Right renal cortex interstitium (tissue), 3 donors: ENCODE measurements around the gene GAB2. TPM values are rescaled to one million over a fixed set of nuclear protein-coding genes. Genes with fewer than 3 reads are reported as not detected.
"Not testable (repeated sequence)": the region's sequence is repeated elsewhere in the genome, so short reads cannot be mapped to it uniquely, and the experiment has no call there.

ENCODE experiments used
- DNase-seq, 3 donors: peaks; one replicate each; pipeline ENCODE4 v3.0.0-alpha.2; 2013; ENCODE audit warnings: low read depth in 3 of 3, low spot score in 2 of 3
- polyA plus RNA-seq, 3 donors: library from polyadenylated mRNA; unstranded; fragments of 120-200 nt; gene quantifications; one replicate each; pipeline ENCODE4 v1.2.1, GENCODE V29; 2013; ENCODE audit not compliant: insufficient read length in 3 of 3

GAB2 gene
- polyA plus RNA-seq, 3 donors = 16.8 to 20.7 (median 17.0) TPM

GRCh38 chr11:78196661-78197091 is 220.9 kb downstream of the GAB2 start:
- no peak for DNase-seq

DNA sequence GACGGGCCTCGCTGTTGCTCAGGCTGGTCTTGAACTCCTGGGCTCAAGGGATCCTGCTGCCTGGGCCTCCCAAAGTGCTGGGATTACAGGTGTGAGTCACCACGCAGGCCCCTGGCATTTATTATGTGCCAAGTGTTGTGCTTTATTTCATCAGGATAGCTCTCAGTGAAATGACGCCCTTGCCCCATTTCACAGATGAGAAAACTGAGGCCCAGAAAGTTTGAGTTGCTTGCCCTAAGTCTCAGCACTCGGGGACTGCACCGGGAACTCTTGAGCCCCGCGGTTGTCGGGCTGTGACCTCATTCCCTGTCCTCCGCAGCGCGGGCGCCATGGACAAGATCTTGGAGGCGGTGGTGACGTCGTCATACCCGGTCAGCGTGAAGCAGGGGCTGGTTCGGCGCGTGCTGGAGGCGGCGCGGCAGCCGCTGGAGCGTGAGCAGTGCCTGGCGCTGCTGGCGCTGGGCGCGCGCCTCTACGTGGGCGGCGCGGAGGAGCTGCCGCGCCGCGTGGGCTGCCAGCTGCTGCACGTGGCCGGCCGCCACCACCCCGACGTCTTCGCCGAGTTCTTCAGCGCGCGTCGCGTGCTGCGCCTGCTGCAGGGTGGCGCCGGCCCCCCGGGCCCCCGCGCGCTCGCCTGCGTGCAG is 221.6 kb downstream of the GAB2 start:
- DNase-seq = no peak

GRCh38 chr11:78194490-78194889 is 223.1 kb downstream of the GAB2 start:
- no peak for DNase-seq

- DNase-seq = no peak
These were observed 223.8 kb downstream of the GAB2 start for GRCh38 chr11:78193806-78194205.

DNA sequence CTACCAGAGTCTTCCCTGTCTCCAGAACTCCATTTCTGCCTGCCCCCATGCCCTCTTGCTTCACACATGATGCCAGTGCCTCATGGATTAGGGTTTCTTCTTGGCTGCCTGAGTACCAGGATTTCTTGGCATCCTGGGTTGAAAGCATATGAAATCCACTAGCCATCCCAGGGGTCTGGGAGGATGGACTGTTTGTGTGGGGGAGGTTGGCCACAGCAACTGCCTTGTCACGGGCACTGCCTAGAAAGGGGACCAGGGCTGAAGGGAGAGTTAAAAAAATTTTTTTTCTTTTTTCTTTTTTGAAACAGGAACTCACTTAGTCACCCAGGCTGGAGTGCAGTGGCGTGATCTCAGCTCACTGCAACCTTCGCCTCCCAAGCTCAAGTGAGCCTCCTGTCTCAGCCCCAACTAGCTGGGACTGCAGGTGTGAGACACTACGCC is 224.7 kb downstream of the GAB2 start:
- no peak for DNase-seq

GRCh38 chr11:78192223-78192719 is 225.3 kb downstream of the GAB2 start:
- DNase-seq = no peak

DNA sequence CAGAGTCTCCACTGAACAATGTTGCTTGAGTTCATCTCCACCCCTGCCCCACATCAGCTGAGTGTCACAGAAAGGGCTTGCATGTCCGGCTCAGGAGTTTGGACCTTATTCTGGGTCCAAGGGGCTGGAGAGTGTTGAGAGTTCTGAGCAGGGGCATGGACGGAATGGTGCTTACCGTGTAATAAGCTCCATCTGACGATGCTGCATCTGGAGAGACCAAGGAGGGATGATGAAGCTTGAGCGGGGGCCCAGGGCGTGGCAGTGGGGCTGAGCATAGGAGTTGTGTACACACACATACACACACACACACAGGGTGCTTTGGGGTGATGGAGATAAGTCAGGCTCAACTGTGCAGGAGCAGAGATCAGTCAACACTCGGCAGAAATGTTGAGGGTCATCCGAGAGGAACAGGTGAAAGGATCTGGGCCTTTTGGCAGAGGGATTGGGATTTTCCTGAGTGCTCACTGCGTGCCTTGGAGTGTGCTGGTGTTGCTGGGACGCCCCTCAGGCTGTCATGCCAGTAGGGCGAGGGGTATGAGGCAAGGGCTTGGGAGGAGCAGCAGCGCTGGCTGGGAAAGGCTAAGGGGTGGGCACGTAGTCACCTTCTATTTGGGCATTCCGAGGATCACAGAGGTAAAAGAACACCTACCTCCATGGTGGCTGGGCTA is 226.6 kb downstream of the GAB2 start:
- no peak for DNase-seq

GRCh38 chr11:78190374-78190773 is 227.2 kb downstream of the GAB2 start:
- DNase-seq = no peak

DNA sequence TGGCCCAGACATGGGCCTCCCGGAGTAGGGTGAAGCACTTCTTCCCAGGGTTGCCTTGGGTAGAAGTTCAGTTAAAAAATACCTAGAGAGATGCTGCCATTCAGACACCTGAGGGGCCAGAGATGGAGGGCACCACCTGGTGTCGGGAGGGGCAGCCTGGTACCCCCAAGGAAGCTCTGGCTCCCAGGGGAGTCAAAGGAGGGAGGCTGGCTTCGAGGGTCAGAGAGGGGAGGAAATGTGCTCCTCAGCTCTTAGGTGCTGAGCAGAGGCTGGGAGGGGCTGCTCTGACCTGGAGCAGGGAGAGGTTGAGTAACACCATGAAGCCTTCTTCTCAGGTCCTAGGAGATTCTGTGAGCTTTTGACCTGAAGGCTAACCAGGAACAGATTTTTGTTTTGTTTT is 227.8 kb downstream of the GAB2 start:
- no peak for DNase-seq

DNA sequence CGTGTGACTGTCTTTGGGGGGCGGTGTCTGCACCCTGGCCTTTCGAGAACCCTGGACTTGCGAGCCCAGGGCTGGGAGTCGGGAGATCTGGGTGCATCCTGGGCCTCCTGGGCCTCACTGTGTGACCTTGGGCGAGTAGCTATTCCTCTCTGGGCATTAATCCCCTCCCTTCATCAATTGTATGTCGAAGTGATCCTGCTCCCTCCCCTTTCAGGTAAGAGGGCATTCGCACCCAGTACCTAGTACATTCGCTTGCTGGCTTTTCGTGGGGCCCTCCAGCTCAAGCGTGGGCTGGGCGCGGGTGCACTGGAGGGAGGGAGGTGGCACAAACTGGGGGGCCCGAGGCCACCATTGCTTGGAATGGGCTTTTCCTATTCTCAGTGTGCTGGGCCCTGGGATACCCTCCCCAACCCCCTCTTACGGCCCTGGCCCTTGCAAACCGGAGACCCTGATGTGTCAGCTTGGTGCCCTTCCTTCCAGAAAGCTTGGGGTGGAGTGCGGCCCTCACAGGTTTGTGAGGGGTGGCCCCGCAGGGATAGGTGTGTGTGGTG is 228.4 kb downstream of the GAB2 start:
- DNase-seq = no peak

- peak; percentile 83 to 92 (median 89) for DNase-seq
These were observed 229.1 kb downstream of the GAB2 start, which contains the start of the genes KCTD21 and USP35 for GRCh38 chr11:78188286-78189173. Gene KCTD21 (minus strand): TSS chr11:78188626. CDS start chr11:78174554, 14,072 bp downstream. Gene USP35 (plus strand): TSS chr11:78188919. CDS start chr11:78196246, 7,327 bp downstream.

DNA sequence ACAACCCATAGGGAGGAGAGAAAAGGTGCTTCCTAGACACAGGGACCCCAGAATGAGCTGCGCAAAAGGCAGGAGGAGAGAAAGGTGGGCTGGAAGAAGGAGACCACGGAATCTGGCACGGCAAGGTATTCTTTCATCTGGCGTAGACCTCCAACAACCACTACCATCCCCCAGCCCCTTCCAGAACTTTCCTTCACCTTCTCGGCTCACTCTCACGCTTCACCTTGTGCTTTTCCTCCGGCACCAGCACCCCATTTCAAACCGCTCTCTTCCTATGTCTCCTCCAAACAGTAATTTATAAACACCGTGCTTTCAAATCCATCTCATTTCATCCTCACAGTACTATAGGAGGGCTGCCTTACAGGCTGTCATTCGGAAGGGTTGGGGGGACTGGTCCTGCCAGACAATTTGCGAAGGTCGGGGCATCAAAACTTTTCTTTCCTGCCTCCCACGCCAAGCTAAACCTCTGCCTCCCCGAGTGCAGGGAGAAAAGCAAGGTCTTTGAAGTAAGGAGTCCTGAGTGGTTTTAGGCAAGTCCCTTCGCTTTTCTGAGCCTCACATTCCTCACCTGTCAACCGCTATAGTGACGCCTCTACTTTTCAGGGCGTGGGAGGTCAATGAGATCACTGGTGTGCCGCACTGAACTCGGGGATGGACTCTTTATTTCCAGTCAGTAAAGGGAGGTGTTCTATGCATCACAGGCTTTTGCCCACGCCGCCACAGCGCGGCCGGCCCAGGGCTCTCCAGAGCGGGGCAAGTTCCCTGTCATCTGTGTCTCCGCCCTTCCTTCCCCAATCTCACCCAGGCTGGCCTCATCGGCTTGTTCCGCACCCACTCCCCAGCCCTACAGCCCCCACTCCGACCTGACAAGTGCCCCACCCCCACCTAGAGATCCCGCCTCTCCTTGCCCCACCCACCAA is 230.0 kb downstream of the GAB2 start:
- DNase-seq = no peak

DNA sequence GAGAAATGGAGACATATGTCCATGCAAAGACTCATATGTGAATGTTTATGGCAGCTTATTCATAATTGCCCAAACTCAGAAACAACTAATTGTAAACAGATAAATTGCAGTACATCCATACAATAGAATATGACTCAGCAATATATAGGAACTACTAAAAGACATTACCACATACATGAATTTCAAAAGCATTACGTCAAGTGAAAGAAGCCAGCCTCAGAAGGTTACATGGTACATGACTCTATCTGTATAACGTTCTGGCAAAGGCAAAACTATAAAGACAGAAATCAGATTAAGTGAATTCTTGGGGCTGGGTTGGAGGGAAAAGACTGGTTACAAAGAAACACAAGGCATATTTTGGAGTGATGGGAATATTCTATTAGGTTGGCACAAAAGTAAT is 236.4 kb downstream of the GAB2 start:
- no peak for DNase-seq

DNA sequence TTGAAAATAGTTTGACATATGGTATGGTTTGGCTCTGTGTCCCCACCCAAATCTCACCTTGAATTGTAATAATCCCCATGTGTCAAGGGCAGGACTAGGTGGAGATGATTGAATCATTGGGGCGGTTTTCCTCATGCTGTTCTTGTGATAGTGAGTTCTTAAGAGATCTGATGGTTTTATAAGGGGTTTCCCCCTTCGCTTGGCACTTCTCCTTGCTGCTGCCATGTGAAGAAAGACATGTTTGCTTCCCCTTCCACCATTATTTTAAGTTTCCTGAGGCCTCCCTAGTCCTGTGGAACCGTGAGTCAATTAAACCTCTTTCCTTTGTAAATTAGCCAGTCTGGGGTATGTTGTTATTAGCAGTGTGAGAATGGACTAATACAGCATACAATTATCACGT is 236.9 kb downstream of the GAB2 start:
- DNase-seq = no peak

GRCh38 chr11:78179459-78180071 is 238.1 kb downstream of the GAB2 start:
- no peak for DNase-seq

DNA sequence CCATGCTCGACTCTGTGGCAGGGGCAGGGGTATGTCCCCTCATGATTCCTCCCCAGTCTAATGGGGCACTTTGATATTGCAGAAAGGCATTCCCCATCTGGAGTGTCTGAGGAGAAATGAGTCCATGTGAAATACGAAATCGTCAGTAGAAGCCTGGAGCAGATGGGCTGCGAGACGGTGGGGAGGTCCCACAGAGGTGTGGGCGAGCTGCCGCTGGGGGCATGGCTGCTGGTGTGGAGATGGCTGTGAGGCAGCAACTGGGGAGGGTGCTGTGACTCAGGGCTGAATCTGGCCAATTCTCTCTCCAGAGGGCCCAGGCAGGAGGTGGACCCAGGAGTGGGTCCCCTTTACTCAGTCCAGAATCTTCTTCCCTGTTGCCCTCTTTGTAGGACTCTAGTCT is 240.4 kb downstream of the GAB2 start:
- DNase-seq = no peak

- DNase-seq = no peak
These were observed 240.9 kb downstream of the GAB2 start for GRCh38 chr11:78176605-78177141.

GRCh38 chr11:78175862-78176261 is 241.8 kb downstream of the GAB2 start:
- not testable (repeated sequence) for DNase-seq

DNA sequence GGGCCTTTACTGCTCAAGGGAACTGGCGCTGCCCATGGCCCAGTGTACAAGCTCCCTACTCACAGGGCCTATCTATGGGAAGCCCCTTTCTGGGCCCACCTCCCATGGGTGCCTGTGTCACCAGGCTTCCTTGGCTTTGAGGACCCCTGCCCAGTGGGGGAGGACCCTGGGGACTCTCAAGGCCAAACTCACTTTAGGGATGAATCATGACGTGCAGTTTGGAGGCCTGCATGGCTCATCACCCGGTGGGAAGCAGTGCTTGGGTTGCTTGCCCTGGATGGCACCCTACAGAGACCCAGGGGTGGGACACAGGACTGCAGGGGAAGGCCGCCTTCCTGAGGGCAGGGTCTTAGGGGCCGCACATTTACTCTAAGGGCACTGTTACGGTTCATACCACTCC is 245.7 kb downstream of the GAB2 start:
- DNase-seq = no peak
